GM20431 (cell line): ENCODE measurements around the gene BAHCC1.

Experiments
- in situ Hi-C: fragments of 300-500 bp; cut with MseI, MboI; formaldehyde crosslinking; loops from one replicate; pipeline ENCODE4 v1.15.0; 2020; ENCODE audit warnings: low sequenced_read_pairs; ENCODE audit not compliant: unreplicated experiment

Gene BAHCC1

DNA sequence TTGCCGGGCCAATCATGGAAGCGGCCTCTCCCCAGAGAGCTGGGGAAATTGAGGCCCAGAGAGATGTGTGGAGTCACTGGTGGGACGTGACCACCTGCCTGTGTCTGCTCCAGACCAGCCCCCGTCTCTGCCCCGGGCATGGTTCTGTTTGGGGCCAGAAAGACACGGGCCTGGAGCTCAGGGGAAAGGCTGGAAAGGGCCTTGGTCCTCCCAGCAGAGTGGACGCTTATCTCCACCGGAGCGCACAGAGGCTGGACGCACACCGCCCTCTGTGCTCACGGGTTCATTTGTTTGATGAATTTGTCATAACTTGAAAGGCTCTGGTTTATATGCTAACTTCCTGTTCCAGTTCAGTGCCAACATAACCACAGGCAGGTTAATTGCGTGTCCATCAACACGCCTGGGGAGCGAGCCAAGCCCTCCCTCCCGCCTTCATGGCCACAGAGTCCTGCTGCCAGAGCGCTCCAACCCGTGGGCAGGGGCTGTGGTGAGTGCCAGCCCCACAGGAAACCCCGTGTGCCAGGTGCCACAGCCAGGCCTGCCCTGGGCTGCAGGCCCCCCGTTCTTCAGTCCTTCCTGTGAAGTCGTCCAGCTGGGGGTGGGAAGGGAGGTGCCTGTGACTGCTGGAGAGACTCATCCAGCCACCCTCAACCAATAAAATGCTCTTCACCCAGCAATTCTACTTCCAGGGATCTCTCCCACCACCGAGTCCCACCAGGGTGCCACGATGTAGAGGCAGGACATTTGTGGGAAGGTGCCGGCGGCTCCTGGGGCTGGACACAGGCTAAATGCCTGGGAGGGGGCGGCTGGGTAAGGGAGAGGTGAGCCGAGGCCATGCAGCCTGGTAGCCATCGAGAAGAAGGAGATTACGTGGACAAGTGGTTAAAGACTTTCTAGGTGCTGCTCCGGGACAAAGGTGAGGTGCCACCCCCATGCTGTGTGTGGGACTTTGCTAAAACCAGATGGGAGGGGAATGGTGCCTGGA lies 29.4 kb upstream of the BAHCC1 start:
- in situ Hi-C loops, result no loop called here

DNA sequence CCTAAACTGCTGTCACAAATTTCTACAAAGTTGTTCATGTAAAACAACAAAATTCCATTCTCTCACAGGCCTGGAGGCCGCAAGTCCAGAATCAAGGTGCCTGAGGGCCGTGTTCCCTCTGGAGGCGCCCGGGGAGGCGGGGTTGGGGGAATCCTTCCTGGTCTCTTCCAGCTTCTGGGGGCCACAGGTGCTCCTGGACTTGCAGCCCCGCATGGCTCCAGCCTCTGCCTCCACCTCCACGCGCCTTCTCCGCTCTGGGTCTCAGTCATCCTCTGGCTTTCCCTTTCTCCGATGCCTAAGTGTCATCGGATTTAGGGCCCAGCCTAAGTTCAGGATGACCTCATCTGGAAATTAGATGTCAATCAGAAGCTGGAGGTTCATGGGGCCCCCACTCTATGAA lies 28.6 kb upstream of the BAHCC1 start:
- in situ Hi-C loops, result no loop called here

DNA sequence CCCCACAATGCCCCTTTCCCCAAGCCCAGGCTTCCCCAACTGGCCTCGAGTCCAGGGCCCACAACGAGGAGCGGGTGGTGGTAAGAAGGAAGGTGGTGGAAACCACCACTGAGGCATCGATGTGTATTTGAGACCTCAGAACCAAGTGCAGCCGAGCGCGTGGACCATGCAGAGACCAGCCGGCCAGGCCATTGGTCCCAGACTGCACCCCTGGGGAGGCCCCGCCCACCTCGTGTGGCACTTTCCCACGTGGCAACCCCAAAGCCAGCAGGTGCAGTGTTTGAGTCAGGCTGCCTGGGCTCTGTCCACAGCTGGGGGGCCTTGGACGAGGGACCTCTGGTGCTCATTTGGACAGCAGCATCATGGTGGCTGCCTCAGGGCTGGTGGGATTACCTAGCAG lies 28.1 kb upstream of the BAHCC1 start:
- in situ Hi-C loops, result no loop called here

DNA sequence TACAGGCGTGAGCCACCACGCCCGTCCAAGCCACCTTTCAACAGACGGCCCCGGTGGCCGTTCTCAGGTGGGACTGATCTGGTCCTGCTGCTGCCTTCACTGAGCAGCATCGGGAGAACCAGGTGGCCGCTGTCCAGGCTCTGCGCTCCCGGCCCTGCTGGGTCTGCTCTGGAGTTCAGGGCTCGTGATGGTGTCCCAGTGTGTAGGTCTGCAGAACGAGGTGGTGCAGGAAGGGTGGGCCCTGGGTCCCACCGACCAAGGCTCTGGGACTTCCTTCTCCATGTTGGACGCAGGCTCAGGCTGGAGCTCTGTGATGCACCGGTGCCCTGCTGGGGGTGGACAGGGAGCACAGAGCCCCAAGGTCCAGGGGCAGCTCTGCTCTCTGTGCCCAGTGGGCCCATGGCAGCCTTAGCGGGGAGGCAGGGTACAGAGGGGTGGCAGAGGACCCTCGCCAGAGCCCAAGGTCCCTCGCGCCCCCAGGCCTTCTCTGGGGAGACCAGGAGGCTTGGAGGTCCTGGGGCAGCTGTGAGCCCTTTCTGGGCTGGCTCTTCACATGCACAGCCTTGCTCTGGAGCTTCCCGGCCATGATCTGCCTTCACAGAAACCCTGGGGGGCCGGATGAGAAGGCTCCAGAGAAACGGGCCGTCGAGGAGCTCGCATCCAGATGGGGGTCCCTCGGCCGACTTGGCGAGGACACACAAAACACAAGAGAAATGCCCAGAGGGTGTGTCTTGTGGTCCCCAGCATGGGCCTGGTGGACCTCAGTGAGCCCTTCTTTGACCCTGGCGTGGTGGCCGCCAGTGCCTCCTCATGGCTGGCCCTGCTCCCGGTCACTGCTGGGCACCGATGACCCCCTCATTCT lies 26.9 kb upstream of the BAHCC1 start:
- in situ Hi-C loops, result no loop called here

DNA sequence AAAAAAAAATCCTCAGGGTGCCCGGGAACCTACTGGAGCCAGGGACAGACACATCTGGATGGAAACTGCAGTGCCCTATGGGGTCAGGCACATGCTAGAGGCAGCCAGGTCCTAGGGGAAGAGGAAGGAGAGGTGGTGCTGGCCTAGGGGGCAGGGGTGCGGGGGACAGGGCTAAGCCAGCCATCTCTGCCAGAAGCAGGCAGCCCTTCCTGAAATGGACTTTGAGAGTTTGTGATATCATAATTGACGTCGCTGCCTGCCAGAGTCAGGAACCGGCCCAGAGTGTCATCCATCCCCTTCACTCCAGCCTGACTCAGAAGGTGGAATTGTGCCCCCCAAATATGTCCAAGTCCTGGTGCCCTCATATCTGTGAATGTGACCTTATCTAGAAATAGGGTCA lies 25.0 kb upstream of the BAHCC1 start:
- in situ Hi-C loops, result no loop called here

DNA sequence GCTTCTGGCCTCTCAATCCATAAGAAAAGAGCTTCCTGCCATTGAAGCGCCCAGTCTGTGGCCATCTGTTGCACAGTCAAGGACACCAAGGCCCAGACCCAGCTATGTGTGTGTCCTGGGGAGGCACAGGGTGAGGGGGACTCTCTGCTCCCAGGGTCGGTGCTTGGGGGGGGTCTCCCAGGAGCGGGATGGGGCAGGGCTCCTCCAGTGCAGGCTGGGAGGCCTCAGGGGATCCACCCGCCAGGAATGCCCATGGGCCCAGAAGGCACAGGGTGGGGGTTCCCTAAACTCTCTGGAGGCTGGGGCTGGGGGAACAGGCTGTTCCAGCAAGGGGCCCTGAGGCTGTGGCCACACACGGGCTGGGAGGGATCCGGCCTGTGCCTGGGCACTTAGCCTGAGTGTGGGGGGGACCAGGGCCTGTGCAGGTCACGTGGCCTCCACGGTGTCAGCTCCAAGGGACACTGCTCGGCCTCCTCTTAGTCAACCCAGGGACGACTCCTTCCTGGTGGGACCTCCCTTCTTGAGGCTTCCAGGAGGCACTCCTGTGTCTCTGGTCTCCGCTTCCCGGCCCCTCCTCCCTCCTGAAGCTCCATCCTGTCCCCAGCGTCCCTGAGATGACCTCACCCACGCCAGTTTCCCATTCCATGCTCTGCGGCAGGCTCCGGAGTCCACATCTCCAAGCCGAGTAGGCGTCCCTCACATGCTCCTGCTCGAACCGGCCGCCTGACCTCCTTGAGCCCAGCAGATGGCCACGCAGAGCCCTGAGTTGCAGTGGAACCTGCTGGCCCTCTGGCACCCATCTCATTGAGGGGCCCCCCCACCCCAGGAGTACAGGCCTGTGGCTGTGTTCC lies 23.1 kb upstream of the BAHCC1 start:
- in situ Hi-C loops, result no loop called here

DNA sequence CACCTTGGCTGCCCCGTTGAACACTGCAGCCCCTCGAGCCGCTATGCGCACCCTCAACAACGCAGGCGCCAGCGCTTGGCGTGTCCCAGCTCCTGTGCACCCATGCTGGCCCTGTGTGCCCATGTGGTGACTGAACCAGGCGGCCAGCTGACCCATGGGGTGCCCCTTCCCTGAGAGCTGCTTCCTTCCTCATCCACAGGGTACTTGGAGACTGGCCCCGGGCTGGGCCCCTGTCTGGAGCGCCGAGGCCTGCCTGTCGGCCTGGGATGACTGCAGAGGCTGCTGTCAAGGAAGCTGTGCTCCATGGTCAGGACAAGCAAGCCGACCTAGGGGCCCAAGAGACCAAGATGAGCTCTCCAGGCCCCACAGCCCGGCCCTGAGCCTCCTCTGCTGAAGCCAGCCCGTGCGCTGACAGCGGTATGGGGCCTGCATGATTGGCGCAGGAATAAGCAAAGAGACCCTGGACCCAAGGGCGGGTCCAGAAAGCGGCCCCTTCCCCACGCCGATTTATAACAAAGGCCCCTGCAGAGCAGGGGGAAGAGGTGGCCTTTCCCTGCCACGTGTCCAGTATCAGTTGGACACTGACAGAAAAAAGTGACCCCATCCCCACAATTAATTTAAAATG lies 21.6 kb upstream of the BAHCC1 start:
- in situ Hi-C loops, result no loop called here

DNA sequence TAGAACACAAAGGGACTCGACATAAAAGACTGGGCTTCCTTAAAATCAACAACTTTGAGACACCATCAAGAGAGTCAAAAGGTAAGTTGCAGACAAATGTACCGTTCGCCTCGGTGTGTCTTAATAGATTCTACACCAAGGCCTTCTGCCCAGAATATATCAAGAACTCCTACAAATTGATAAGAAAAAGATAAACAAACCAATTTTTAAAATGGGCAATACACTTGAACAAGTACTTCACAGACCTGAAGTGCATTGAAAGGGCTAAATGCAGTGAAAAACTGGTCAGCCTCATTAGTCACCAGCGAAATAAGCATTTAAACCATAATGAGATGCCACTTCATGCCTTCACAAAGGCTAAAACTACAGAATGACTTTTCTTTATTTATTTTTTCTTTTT lies 20.4 kb upstream of the BAHCC1 start:
- in situ Hi-C loops, result no loop called here

DNA sequence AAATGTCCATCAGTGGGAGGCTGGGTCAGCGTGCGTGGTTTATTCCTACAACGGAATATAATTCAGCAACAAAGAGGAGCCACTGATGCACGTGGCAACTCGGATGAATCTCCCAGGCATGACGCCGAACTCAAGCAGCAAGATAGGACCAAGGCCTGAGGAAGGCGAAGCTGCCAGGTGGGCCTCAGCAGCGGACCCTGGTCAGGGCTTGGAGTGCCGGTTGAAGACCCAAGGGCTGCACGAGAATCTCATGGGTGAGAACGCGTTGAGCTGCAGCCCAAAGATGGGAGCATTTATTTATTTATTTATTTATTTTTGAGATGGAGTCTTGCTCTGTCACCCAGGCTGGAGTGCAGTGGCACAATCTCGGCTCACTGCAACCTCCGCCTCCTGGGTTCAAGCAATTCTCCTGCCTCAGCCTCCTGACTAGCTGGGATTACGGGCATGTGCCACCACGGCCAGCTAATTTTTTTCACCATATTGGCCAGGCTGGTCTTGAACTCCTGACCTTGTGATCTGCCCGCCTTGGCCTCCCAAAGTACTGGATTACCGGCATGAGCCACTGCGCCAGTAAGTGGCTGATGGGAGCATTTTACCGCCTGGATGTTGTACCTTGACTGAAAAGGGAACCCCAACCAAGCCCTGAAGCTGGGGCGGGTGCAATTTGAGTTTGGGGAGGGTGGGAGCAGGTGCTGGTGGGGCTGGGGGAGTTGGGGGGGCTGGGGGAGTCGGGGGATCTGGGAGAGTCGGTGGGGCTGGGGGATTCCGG lies 18.1 kb upstream of the BAHCC1 start:
- in situ Hi-C loops, result no loop called here

DNA sequence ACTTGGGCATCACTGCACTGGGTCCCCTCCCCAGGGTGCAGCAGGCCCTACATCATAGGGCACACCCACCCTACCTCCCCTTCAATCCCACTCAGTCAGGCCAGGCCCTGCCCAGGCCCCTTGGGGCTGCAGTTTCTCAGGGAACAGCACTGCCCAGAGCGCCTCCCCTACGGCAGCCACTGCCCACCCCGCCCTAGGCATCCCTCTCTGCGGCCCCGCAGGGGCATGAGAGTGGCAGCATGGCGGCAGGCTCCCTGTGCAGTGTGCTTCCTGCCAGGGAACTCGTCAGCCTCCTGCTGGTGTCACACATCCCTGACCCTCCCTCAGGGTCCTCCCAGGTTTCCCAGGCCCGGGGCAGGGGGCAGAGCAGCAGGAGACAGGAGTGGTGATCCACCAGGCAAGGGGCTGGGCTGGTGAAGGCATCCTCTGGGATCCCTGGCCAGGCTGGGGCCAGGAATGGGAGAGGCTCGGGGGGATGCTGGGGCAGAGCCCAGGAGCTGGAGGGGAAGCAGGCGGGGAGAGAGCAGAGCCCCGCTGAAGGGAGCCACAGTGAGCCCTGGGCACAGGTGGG lies 16.2 kb upstream of the BAHCC1 start:
- in situ Hi-C loops, result no loop called here

DNA sequence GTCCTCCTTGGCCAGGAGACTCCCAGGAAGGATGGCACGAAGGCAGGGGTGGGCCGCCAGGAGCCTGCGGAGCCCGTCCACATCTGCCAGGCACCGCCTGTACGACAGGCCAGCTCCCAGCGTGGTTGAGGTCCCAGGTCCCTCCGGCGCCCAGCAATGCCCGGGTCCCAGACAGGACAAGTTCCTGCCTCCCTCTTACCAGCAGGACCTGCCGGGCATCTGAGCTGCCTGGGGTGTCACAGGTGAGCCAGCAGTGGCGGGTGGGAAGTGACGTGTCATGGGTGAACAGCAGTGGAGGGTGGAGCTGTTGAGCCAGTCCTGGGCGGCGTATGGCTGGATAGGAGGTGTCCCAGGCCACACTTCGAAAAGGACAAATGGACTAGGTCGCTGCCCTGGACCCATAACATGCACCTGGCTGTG lies 15.7 kb upstream of the BAHCC1 start:
- in situ Hi-C loops, result no loop called here

DNA sequence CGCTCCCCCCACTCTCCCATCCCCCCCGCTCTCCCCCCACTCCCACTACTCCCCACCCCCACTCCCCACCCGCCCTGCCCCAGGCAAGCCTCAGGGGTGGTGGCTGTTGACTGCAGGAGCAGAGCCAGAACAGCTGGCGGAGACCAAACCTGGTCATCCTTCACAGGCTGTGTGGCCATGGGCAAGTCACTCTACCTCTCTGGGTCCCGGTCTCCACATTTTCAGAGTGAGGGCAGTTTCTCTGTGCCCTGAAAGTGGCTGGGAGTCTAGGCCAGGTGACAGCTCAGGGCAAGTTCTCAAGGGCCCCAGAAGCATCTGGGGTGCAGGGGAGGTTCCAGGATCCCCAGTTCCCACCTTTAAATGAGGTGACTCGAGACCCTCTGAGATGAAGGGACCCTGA lies 15.1 kb upstream of the BAHCC1 start:
- in situ Hi-C loops, result no loop called here

DNA sequence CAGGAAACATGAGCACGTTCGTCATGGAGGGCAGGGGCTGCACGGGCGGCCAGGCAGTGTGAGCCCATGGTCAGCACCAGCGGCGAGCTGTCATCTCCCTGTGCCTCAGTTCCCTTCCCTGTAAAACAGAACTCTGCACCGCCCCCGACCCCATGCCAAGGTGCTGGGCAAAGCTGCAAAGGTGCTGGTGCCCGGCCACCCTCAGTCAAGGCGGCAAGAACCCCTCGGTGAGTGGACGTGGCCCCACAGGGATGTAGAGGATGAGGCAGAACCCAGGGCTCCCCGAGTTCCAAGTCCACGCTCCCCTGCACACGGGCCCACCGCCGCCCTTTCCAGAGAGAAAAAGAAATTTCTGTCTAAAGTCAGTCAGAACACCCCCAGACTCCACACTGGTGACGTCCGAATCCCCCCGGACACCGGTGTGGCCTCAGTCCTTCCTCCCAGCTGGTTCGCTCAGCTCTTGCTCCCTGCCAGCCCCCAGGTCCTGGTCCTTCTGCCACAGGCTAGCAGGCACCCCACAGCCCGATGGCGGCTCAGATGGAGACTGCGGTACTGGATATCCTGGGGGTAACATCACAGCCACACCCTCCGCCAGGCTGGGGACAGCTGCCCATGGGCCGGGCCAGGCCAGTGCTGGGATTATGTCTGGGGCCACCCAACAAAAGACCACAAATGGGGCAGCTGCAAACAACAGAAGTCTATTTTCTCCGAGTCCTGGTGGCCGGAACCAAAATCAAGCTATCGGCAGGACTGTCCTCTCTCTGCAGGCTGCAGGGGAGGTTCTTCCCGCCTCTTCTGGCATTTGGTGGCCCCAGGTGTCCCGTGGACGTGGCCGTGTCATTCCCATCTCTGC lies 14.4 kb upstream of the BAHCC1 start:
- in situ Hi-C loops, result no loop called here

DNA sequence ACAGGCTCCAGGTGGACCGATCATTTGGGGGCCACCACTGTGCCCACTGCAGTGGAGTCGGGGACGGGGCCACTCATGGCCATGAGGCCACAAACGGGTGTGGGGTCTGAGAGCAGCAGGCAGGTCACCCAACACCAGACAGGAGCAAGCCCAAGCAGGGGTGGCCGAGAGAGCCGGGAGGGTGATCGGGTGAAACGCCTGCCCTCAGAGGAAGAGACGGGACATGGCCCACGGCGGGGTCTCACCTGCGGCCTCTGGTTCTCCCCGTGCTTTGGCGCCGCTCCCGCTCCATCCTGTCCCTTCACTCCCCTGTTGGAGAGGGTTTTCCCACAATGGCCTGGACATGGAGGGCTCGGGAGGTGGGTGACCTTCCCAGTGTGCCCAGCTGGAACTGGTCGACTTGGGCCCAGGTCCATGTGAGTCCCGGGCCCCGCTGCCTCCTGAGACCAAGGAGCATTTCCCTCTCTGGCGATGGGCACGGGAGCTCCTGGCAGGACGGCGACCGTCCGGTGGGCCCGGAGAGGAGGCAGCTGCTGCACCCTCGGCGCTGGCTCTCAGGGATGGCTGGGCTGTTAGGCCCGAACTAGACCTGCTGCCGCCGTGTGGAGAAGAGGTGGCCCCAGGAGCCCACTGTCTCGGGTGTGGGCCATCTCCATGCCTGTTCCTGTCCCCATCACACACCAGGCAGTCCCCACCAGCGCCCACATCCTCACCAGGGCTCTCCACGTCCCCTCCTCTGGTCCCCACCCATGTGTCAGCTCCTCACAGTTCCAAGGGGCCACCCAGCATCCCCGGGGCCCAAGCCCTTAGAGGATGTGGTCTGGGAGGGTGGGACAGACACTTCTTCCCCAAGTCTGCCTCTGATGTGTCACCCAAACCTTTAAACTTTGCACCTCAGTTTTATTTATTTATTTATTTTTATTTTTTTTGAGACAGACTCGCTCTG lies 13.4 kb upstream of the BAHCC1 start:
- in situ Hi-C loops, result no loop called here

DNA sequence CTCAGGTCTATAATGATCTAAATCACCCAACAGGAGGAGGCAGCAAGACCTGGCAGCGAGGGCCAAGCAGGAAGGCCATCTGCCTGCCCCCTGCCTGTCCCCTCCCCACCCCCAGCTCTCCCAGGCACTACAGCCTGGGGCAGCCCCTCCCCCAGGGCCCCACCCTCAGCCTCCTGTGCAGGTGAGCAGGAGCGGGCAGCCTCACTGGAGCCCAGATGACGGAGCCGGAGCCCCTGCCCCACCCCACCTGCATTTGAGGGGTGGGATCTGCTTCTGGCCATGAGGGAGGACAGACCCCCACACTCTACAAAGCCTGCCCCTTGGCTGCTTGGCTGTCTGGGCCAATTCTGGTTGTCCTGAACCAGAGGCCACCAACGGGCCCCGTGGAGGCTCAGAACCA lies 12.4 kb upstream of the BAHCC1 start:
- in situ Hi-C loops, result no loop called here

DNA sequence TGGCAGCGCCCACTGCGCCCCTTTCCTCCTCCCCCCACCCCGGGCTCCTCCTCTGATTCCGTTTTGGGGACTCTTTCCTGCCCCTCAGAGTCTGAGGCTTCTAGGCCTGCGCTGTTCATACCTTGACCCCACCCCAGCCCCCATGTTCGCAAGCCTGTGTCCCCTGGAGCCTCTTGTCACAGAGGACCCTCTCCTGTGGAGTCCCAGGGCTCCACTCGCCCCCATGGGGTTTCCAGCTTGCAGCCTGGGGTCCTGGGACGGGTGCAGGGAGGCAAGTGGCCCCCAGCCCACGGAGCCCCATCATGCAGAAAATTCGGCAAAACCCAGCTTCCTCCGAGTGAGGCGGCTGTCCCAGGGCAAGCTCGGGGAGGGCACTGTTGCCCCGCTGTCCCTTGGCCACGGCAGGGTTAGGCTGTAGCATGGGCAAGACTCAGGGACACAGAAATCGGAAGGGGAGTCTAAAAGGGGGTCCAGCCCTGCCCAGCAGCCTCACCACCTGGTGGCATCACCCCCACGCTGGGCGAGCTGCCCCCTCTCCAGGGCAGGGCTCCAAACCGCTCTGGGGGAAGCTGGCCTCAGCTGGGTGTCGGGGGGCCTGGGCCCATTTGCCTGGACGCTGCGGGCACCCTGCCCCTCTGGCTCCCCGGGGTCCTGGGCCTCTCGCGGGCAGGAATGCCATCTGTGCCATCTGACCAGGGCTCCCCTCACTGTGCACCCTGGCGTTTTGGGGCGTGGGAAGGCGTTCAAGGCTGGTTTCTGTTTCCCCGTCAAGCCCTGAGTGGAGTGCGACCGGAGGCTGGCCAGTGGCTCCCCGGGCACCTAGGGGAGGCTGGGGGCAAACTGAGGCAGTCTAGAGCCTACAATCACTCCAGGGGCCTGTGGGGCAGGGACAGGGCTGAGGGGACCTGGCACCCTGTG lies 11.5 kb upstream of the BAHCC1 start:
- in situ Hi-C loops, result no loop called here
